ENCODE results near the gene NUP50. TPM values are rescaled to one million over a fixed set of nuclear protein-coding genes. Genes with fewer than 3 reads are reported as not detected.

The NUP50 gene
- total and polyA plus RNA-seq, 2 donors from 2014 or later, result 11.3 to 64.2 TPM

DNA sequence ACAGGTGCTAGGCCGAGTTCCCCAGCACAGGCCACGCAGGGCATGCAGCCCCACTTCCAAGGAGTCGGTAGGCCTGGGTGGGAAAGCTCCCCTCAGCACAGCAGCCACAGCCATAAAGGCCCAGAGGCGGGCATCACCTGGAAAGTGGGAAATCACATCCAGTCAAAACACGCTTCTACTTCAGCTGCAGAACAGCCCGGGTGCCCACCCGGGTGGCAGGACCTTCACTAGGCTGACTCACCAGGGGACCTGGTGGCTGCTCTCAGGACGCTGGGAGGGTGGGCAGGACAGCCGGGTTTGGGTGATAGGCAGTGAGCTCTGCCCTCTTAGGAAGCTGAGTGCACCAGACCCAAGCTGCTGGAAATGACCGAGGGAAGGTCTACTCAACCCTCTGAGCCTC, 69.7 kb downstream of the NUP50 start:
- TF ChIP-seq, protein P1, sequence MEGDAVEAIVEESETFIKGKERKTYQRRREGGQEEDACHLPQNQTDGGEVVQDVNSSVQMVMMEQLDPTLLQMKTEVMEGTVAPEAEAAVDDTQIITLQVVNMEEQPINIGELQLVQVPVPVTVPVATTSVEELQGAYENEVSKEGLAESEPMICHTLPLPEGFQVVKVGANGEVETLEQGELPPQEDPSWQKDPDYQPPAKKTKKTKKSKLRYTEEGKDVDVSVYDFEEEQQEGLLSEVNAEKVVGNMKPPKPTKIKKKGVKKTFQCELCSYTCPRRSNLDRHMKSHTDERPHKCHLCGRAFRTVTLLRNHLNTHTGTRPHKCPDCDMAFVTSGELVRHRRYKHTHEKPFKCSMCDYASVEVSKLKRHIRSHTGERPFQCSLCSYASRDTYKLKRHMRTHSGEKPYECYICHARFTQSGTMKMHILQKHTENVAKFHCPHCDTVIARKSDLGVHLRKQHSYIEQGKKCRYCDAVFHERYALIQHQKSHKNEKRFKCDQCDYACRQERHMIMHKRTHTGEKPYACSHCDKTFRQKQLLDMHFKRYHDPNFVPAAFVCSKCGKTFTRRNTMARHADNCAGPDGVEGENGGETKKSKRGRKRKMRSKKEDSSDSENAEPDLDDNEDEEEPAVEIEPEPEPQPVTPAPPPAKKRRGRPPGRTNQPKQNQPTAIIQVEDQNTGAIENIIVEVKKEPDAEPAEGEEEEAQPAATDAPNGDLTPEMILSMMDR (IDR thresholded peaks at IDR 0.05; ENCODE audit: borderline replicate concordance, extremely low read depth, insufficient read depth), result no peak
- no peak for DNase-seq
- FAIRE-seq, result no peak
- Histone ChIP-seq H3K36me3 (ENCODE audit: control insufficient read depth in 2 of 3, insufficient read depth in 3 of 3, low read length in 3 of 3) (no peaks in the 10 kb centered on the region), H3K27me3 (ENCODE audit: control insufficient read depth, insufficient read depth, low read length) (no peaks in the 10 kb centered on the region), H3K27ac (ENCODE audit: low read depth in 2 of 2, low read length in 2 of 2) (no peak overlapping the region), H3K9ac (ENCODE audit: low read length in 3 of 3) (no peak overlapping the region), H3K9me3 (ENCODE audit: control insufficient read depth in 2 of 3, insufficient read depth in 1 of 3, low read length in 3 of 3) (no peaks in the 10 kb centered on the region), H3K4me3 (ENCODE audit: low read length in 3 of 3) (no peak overlapping the region), H3K4me1 (ENCODE audit: control insufficient read depth in 2 of 3, insufficient read depth in 2 of 3, low read depth in 1 of 3, low read length in 3 of 3) (peaks cover 0 to 4% (median 4%) of the 10 kb centered on the region in 3 donors)
- intact Hi-C loops (cut with DNase I), result no loop called here

DNA sequence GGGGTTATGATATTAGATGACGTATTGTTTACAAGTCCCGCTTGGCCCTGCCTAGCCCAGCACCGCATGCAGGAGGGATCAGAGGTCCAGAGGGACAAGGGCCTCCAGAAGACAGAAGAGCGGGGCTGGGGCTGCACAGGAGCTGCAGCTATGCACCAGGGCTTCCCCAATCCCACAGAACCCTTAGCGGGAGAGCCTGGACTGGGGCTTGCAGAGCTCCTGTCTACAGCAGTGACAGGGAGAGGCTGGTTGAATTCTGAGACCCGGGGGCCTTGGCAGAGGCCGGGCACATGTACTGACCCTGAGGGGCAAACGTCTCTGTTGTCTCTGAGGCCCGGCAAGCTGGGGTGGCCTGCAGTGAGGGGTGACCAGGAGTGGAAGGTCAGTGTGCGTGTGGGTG, 70.1 kb downstream of the NUP50 start:
- H3K9ac ChIP-seq (ENCODE audit: low read length in 3 of 3), result no peak overlapping the region
- peaks cover 0 to 4% (median 4%) of the 10 kb centered on the region in 3 donors for H3K4me1 ChIP-seq (ENCODE audit: control insufficient read depth in 2 of 3, insufficient read depth in 2 of 3, low read depth in 1 of 3, low read length in 3 of 3)
- no peak for DNase-seq
- H3K4me3 ChIP-seq (ENCODE audit: low read length in 3 of 3), result no peak overlapping the region
- no peak overlapping the region for H3K27ac ChIP-seq (ENCODE audit: low read depth in 2 of 2, low read length in 2 of 2)
- FAIRE-seq, result no peak
- H3K9me3 ChIP-seq (ENCODE audit: control insufficient read depth in 2 of 3, insufficient read depth in 1 of 3, low read length in 3 of 3), result no peaks in the 10 kb centered on the region
- TF ChIP-seq, protein P1 (IDR thresholded peaks at IDR 0.05; ENCODE audit: borderline replicate concordance, extremely low read depth, insufficient read depth), result no peak
- intact Hi-C loops (cut with DNase I), result no loop called here
- H3K36me3 ChIP-seq (ENCODE audit: control insufficient read depth in 2 of 3, insufficient read depth in 3 of 3, low read length in 3 of 3), result no peaks in the 10 kb centered on the region
- H3K27me3 ChIP-seq (ENCODE audit: control insufficient read depth, insufficient read depth, low read length), result no peaks in the 10 kb centered on the region

DNA sequence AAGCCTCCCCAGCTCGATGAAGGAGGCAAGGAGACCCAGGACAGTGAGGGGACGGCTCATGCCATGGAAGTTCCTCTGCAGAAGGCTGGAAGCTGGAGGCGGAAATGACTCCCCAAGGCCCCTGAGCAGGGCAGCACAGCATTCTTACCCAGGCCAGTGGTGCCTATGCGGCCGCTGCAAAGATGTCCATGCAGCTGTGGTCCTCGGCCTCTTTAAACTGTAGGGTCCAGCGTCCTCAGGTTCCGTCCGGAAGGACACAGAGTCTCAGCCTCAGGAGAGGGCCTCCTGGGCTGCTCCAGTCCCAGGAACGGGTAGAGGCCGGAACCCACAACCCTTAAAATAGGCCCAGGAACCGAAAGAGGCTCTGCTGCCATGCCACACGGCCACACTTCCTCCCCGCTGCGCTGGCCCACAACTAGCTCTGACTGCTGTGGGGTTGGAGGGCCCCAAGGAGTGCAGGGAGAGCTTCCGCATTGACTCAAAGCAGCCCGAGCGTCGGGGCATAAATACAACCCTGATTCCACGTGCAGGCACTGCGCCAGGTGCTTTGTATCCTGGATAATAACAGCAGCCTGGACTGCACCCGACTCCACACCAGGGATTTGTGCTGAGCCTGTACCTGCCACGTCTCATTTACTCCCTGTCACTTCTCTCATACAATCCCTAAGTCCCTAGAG, 71.5 kb downstream of the NUP50 start:
- H3K27ac ChIP-seq (ENCODE audit: low read depth in 2 of 2, low read length in 2 of 2), result no peak overlapping the region
- FAIRE-seq, result no peak

More for the DNA sequence above, 71.5 kb downstream of the NUP50 start:
- peaks cover 0 to 12% (median 6%) of the 10 kb centered on the region in 3 donors for H3K4me1 ChIP-seq (ENCODE audit: control insufficient read depth in 2 of 3, insufficient read depth in 2 of 3, low read depth in 1 of 3, low read length in 3 of 3)
- TF ChIP-seq, protein P1 (IDR thresholded peaks at IDR 0.05; ENCODE audit: borderline replicate concordance, extremely low read depth, insufficient read depth), result no peak
- H3K4me3 ChIP-seq (ENCODE audit: low read length in 3 of 3), result no peak overlapping the region
- H3K36me3 ChIP-seq (ENCODE audit: control insufficient read depth in 2 of 3, insufficient read depth in 3 of 3, low read length in 3 of 3), result no peaks in the 10 kb centered on the region
- no peak for DNase-seq
- H3K27me3 ChIP-seq (ENCODE audit: control insufficient read depth, insufficient read depth, low read length), result no peaks in the 10 kb centered on the region
- H3K9me3 ChIP-seq (ENCODE audit: control insufficient read depth in 2 of 3, insufficient read depth in 1 of 3, low read length in 3 of 3), result no peaks in the 10 kb centered on the region
- intact Hi-C loops (cut with DNase I), result no loop called here
- H3K9ac ChIP-seq (ENCODE audit: low read length in 3 of 3), result no peak overlapping the region
